SU-DHL-6 (cell line): ENCODE measurements around the gene BZW1.

Experiments
- H2AFZ ChIP-seq: fragments of 200-600 bp; sonication (generic); 2 replicates; pipeline ENCODE4 v1.6.1; 2014; ENCODE audit warnings: low read depth, mild to moderate bottlenecking, moderate library complexity, mixed read lengths, antibody characterized with exemption, low read length; ENCODE audit not compliant: severe bottlenecking
- H3F3A ChIP-seq: fragments of 200-600 bp; shearing (Covaris generic); 2 replicates; pipeline ENCODE4 v1.6.0; 2016; ENCODE audit warnings: antibody characterized with exemption, mild to moderate bottlenecking; ENCODE audit not compliant: insufficient read depth
- H3K27ac ChIP-seq: fragments of 200-600 bp; sonication (generic); 2 replicates; pipeline ENCODE4 v1.5.1; 2016; ENCODE audit warnings: low read depth, mild to moderate bottlenecking, low read length, moderate library complexity, mixed read lengths
- H3K27me3 ChIP-seq: fragments of 200-600 bp; sonication (generic), shearing (Covaris generic); 2 replicates; pipeline ENCODE4 v1.6.0; 2014; ENCODE audit warnings: mild to moderate bottlenecking, low read length
- H3K36me3 ChIP-seq: fragments of 200-600 bp; sonication (generic); 2 replicates; pipeline ENCODE4 v1.6.1; 2014; ENCODE audit warnings: mild to moderate bottlenecking, low read length, mixed read lengths
- H3K4me2 ChIP-seq: fragments of 300-600, 200-600 bp; shearing (Covaris generic), sonication (generic); 2 replicates; pipeline ENCODE4 v1.6.0; 2014; ENCODE audit warnings: low read length, low read depth, mild to moderate bottlenecking; ENCODE audit not compliant: poor library complexity, severe bottlenecking
- H3K4me3 ChIP-seq: fragments of 200-600 bp; sonication (generic); 2 replicates; pipeline ENCODE4 v1.5.1; 2014; ENCODE audit warnings: antibody characterized with exemption, low read length, mild to moderate bottlenecking, mixed read lengths; ENCODE audit not compliant: insufficient read depth, poor library complexity, severe bottlenecking
- H3K79me2 ChIP-seq: fragments of 200-600 bp; sonication (generic); 2 replicates; pipeline ENCODE4 v1.6.1; 2014; ENCODE audit warnings: mild to moderate bottlenecking, low read length, moderate library complexity; ENCODE audit not compliant: insufficient read depth
- H3K9ac ChIP-seq: fragments of 200-600 bp; sonication (generic); 2 replicates; pipeline ENCODE4 v1.7.0; 2014; ENCODE audit warnings: mild to moderate bottlenecking, low read length
- H3K9me2 ChIP-seq: fragments of 200-600 bp; sonication (generic); replicated peaks from 2 replicates; pipeline ENCODE4 v1.6.1; 2014; ENCODE audit warnings: low read length; ENCODE audit not compliant: insufficient read depth
- H3K9me3 ChIP-seq: fragments of 200-600 bp; sonication (generic); 2 replicates; pipeline ENCODE4 v1.6.1; 2014; ENCODE audit warnings: low read length, mixed read lengths; ENCODE audit not compliant: insufficient read depth
- H4K20me1 ChIP-seq: fragments of 200-600 bp; sonication (generic); 2 replicates; pipeline ENCODE4 v1.6.1; 2014; ENCODE audit warnings: low read depth, mild to moderate bottlenecking, antibody characterized with exemption, low read length, moderate library complexity, mixed read lengths
- EZH2phosphoT487 ChIP-seq: fragments of 200-600 bp; sonication (generic), shearing (Covaris generic); conservative IDR thresholded peaks from 2 replicates; pipeline ENCODE4 v1.6.1; 2018; ENCODE audit warnings: mild to moderate bottlenecking, antibody characterized with exemption, low read length, moderate library complexity, mixed read lengths
- TF ChIP-seq, protein P1 (sequence below): fragments of 200-600 bp; sonication (generic); IDR thresholded peaks from one replicate; pipeline ENCODE4 v1.5.1; 2017; ENCODE audit warnings: antibody characterized with exemption, mild to moderate bottlenecking, low read length, moderate library complexity; ENCODE audit not compliant: insufficient read depth, poor library complexity, severe bottlenecking

Gene BZW1

GRCh38 chr2:200786826-200787225 lies 24.9 kb upstream of the BZW1 start:
- no peaks in the 10 kb centered on the region for H3F3A ChIP-seq
- TF ChIP-seq EZH2phosphoT487 = no peak
- TF ChIP-seq, protein P1, sequence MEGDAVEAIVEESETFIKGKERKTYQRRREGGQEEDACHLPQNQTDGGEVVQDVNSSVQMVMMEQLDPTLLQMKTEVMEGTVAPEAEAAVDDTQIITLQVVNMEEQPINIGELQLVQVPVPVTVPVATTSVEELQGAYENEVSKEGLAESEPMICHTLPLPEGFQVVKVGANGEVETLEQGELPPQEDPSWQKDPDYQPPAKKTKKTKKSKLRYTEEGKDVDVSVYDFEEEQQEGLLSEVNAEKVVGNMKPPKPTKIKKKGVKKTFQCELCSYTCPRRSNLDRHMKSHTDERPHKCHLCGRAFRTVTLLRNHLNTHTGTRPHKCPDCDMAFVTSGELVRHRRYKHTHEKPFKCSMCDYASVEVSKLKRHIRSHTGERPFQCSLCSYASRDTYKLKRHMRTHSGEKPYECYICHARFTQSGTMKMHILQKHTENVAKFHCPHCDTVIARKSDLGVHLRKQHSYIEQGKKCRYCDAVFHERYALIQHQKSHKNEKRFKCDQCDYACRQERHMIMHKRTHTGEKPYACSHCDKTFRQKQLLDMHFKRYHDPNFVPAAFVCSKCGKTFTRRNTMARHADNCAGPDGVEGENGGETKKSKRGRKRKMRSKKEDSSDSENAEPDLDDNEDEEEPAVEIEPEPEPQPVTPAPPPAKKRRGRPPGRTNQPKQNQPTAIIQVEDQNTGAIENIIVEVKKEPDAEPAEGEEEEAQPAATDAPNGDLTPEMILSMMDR = no peak
- H3K36me3 ChIP-seq = no peaks in the 10 kb centered on the region
- H3K9ac ChIP-seq = no peak overlapping the region
- H3K9me3 ChIP-seq = no peaks in the 10 kb centered on the region
- no peaks in the 10 kb centered on the region for H3K27me3 ChIP-seq
- H3K4me3 ChIP-seq = no peak overlapping the region
- no peak overlapping the region for H3K27ac ChIP-seq
- no peaks in the 10 kb centered on the region for H3K9me2 ChIP-seq
- no peaks in the 10 kb centered on the region for H3K79me2 ChIP-seq
- H2AFZ ChIP-seq = no peak overlapping the region
- H4K20me1 ChIP-seq = no peaks in the 10 kb centered on the region
- no peak overlapping the region for H3K4me2 ChIP-seq

DNA sequence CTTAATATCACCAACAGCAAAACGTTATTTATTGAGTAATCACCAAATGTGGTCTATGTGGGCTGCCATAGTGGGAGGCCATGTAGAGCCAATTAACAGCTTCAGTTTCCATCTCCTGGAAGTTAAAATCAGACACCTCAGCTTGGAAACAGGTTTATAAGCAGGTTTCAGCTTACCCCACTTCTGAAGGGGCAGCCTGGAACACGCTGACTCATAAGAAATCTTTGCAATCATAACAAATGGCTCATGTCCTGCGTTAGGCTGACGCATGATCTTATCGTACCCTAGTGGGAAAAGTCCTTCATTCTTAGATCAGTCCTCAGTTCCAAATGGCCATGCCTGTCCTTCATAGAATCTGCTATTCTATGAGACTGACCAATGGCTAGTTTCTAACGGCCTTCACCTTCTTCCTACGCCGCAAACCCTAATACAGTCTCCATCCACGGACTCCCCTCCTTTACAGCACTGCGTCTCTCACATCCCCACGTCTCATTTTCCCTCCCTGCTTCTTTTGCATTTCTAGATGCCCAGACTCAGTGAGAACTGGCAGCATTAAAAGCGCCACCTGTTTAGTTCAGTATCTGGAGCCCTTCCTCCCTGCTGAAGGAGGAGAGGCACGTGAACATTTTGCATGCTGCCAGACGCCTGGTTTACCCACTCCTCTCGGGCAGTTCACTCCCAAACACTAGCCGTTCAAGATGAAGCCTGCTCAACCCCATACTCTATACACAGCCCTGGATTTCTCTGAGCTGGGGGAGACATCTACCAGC lies 24.2 kb upstream of the BZW1 start:
- no peaks in the 10 kb centered on the region for H3F3A ChIP-seq
- TF ChIP-seq, protein P1 = no peak
- no peak for TF ChIP-seq EZH2phosphoT487
- no peaks in the 10 kb centered on the region for H3K9me3 ChIP-seq
- H3K36me3 ChIP-seq = no peaks in the 10 kb centered on the region
- H3K9me2 ChIP-seq = no peaks in the 10 kb centered on the region
- no peak overlapping the region for H3K4me2 ChIP-seq
- no peaks in the 10 kb centered on the region for H4K20me1 ChIP-seq
- no peak overlapping the region for H2AFZ ChIP-seq
- no peak overlapping the region for H3K9ac ChIP-seq
- no peak overlapping the region for H3K27ac ChIP-seq
- H3K27me3 ChIP-seq = no peaks in the 10 kb centered on the region
- no peak overlapping the region for H3K4me3 ChIP-seq
- H3K79me2 ChIP-seq = no peaks in the 10 kb centered on the region

GRCh38 chr2:200788121-200788718 lies 23.5 kb upstream of the BZW1 start:
- Histone ChIP-seq H3K9me2 (no peaks in the 10 kb centered on the region), H3K4me3 (no peak overlapping the region), H2AFZ (no peak overlapping the region), H3K27me3 (no peaks in the 10 kb centered on the region), H3K4me2 (no peak overlapping the region), H3K9ac (no peak overlapping the region), H3F3A (no peaks in the 10 kb centered on the region), H3K36me3 (no peaks in the 10 kb centered on the region), H3K27ac (no peak overlapping the region), H3K79me2 (no peaks in the 10 kb centered on the region), H3K9me3 (no peaks in the 10 kb centered on the region), H4K20me1 (no peaks in the 10 kb centered on the region)
- TF ChIP-seq, protein P1 = no peak
- TF ChIP-seq EZH2phosphoT487 = no peak
